ENCODE results near the gene LAMTOR5.

GRCh38 chr1:110411173-110411735 is 3.8 kb upstream of the LAMTOR5 start:
- TF ChIP-seq CTCF (IDR thresholded peaks at IDR 0.05) (no peak), POLR2A (IDR thresholded peaks at IDR 0.05) (no peak)
